Femur (tissue), 1 donor: ENCODE data around the gene GTF2H4.
"Not testable (repeated sequence)": the region's sequence is repeated elsewhere in the genome, so short reads cannot be mapped to it uniquely, and the experiment has no call there.

Source experiments
- DNase-seq: peaks from one replicate; pipeline ENCODE4 v3.0.0-alpha.2; 2017

Gene GTF2H4

DNA sequence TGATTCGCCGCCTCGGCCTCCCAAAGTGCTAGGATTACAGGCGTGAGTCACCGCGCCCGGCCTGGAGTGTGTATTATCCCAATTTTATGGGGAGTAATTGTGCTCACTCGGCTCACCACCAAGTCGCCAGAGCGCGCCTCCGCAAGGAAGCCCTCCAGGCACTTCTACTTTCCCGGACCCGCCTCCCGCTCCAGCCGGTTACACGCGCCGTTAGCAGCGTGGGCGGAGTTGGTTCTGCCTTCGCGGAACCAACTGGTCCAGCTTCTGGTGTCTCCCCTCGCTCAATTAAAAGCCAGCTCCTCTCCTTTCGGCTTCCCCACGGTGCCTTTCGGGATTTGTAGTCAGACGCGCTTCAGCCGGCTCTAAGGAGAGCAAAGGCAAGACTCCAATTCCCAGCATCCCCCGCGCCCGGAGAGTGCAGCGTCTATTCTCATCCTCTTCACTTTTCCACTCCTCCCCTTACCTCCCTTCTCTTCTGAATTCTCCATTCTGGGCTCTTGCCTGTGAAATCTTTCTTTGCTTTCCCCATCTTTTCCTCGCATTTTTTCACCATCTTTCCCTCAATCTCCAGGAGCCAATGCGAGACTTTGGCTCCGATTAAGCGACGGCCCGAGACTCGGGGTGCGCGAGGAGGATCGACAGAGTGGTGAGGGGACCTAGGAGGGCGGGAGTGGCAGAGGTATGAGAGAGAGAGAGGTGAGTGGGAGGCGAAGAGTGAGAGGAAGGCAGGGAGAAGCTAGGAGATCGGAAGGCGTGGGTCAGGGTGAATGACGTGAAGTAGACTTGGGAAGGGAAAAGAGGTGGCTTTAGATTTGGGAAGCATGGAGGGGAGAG lies at the start of gene GTF2H4:
Gene GTF2H4, plus strand, starts transcription at position 450 of the 834 bp plus-strand sequence.
- peak; percentile 98 for DNase-seq

DNA sequence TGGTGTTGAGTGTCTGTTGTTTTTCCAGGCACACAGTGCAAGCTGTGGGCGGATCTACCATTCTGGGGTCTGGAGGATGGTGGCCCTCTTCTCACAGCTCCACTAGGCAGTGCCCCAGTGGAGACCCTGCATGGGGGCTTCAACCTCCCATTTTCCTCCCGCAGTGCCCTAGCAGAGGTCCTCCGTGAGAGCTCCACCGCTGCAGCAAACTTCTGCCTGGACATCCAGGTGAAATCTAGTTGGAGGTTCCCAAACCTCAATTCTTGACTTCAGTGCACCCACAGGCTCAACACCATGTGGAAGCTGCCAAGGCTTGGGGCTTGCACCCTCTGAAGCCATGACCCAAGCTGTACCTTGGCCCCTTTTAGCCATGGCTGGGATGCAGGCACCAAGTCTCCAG lies 48.3 kb upstream of the GTF2H4 start:
- DNase-seq, result not testable (repeated sequence)

DNA sequence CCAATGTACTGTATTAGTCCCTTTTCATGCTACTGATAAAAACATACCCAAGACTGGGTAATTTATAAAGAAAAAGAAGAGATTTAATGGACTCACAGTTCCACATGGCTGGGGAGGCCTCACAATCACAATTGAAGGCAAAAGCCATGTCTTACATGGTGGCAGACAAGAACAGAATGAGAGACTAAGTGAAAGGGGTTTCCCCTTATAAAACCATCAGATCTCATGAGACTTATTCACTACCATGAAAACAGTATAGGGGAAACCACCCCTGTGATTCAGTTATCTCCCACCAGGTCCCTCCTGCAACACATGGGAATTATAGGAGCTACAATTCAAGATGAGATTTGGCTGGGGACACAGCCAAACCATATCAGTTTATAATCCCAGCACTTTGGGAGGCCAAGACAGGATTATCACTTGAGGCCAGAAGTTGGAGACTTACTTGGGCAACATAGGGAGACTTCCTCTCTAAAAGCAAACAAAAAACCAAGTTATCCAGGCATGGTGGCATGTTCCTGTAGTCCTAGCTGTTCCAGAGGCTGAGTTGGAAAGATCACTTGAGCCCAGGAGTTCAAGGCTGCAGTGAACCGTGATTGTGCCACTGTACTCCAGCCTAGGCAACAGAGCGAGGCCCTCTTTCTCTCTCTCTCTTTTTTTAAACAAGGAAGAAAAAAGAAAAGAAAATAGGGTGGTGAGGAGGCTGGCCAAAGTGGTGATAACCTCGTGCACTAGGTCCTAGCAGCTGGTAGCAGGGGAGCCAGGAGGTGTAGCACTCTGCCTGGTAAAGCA lies 46.6 kb upstream of the GTF2H4 start:
- no peak for DNase-seq

DNA sequence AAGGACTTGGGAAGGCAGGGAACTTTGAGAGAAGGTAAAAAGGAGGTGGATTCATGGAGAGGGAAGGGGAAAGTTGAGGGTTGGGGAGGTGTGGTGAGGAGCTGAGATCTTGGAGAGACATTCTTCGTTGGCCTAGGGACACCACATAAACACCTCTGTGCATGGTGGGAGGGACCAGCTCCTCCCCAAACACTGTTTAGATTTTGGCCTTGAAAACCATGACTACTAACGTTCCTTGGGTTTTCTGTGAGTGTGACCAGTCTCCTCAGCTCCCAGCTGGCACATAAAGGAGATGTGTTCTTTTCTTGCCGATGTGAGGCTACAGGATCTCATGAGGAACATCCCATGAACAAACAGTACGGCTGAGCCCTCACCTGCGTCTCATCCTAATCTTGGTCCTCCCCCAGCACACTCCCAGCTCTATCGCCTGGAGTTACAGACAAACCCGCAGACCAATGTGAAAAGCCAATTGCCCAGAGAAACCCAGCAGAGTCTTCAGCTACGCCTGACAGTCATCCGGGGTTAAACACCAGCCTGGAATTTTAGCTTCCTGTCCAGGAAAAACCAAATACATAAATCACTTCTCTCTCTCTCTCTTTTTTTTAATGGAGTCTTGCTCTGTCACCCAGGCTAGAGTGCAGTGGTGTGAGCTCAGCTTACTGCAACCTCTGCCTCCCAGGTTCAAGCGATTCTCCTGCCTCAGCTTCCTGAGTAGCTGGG lies 45.7 kb upstream of the GTF2H4 start:
- no peak for DNase-seq

DNA sequence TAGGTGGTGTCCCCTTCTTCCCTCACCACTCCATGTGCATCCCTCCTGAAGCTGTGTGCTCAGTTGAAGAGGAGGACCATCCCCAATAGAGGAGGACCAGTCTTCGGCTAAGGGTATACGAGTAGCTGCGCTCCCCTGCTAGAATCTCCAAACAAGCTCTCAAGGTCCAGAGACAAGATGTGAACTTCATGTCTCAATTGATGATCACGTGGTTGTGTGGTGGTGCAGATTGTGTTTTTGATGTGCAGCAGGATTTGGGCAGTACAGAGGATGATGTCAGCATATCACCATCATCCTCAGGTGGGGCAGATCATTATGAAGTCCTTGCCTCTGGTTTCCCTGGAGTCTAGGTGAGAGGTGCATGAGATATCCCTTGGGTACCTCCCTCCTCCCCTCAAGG lies 43.7 kb upstream of the GTF2H4 start:
- no peak for DNase-seq

DNA sequence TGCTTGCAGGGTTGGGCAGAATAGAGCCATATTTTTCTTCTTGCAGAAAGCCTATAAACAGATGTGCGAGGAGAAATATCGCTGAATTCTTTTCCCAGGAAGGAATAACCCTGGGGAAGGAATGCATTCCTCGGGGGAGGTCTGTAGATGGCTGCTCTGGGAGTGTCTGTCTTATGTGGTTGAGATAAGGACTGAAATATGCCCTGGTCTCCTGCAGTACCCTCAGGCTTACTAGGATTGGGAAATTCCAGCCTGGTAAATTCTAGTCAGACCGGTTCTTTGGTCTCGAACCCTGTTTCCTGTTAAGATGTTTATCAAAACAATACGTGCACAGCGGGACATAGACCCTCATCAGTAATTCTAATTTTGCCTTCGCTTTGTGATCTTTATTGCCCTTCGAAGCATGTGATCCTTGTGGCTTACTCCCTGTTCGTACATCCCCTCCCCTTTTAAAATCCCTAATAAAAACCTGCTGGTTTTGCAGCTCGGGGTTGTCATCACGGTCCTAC lies 38.7 kb upstream of the GTF2H4 start:
- DNase-seq, result not testable (repeated sequence)

DNA sequence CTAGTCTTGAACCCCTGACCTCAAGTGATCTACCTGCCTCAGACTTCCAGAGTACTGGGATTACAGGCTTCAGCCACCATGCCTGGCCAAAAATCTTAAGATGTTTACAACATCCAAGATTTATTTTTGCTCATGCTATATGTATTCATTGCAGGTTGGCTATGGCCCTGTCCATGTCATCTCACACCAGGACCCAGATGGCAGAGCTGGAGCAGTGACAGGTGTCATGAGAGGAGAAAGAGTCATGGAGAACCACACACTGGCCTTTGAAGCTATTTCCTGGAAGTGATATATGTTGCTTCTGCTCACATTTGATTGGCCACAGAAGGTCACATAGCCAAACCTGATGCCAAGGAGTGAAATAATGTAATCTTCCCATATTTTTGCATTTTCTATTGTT lies 37.5 kb upstream of the GTF2H4 start:
- no peak for DNase-seq

DNA sequence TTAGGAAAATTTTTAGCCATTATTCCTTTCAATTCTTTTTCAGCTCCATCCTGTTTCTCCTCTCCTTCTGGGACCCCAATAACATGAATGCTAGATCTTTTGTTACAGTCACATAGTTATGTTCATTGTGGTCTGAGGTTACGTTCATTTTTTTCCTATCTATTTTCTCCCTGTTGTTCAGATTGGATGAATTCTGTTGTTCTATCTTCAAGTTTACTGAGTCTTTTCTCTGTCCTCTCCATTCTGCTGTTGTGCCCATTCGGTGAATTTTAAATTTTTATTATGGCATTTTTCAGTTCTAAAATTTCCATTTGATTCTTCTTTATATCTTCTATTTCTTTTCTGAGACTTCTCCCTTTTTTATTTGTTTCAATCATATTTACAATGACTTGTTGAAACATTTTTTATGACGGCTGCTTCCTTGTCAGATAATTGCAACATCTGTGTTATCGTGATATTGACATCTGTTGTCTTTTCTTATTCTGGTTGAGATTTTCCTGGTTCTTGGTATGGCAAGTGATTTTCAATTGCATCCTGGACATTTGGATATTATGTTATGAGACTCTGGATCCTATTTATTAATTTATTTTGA lies 36.3 kb upstream of the GTF2H4 start:
- DNase-seq, result no peak

DNA sequence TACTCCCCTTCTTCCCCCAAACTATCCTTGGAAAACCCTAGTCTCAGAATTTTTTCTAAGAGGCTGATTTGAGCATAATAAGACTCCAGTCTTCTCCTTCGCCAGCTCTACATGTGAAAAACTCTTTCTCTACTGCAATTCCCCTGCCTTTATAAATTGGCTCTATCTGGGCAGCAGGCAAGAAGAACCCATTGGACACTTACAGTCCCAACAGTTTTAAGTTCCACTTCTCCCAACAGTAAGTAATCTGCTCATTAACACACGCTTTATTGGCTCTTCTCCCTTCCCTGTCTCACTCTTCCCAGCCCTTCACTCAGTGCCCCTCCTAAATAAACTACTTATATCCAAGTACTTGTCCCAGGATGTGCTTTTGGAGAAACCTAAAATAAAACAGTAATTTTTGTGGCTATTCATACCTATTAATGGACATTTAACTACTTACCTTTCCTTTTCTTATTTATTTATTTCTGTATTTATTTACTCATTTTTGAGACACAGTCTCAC lies 34.8 kb upstream of the GTF2H4 start:
- DNase-seq, result no peak

DNA sequence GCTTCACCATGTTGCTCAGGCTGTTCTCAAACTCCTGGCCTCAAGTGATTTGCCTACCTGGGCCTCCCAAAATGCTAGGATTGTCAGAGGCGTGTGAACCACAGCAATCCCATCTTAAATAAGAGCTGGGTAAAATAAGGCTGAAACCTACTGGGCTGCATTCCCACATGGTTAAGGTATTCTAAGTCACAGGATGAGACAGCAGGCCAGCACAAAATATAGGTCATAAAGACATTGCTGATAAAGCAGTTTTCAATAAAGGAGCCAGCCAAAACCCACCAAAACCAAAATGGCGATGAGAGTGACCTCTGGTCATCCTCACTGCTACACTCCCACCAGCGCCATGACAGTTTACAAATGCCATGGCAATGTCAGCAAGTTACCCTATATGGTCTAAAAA lies 34.2 kb upstream of the GTF2H4 start:
- not testable (repeated sequence) for DNase-seq

DNA sequence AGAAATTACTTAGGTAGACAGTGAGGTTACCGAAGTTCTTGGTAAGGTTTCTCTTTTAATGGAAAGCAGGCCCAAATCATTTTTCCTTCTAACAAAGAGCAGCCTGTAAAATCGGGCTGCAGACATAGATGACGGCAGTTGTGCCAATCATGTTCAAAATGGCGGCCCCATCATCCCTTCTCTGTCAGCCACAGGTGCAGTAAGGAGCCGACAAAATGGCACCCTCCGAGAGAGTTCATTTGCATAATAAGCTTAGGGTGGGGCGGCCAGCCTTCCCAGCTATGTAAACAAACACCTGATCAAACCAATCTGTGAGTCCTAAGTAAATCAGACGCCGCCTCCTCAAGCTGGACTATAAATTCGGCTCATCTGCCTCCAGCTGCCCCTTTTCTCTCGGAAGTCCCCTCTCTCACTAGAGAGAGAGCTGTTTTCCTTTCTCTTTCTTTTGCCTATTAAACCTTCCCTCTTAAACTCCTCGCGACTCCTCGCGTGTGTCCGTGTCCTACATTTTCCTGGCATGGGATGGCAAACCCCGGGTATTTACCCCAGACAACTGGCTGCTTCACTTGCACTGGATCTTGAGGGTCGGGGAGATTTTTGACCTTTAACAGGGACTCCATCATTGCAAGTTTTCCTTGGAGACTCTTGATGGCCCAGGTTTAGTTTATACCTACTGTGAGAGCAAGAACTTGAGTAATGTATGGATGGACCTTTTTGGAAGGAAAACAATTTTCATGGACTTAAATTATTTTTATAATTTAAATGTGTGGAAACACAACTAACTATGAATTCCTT lies 32.6 kb upstream of the GTF2H4 start:
- no peak for DNase-seq

DNA sequence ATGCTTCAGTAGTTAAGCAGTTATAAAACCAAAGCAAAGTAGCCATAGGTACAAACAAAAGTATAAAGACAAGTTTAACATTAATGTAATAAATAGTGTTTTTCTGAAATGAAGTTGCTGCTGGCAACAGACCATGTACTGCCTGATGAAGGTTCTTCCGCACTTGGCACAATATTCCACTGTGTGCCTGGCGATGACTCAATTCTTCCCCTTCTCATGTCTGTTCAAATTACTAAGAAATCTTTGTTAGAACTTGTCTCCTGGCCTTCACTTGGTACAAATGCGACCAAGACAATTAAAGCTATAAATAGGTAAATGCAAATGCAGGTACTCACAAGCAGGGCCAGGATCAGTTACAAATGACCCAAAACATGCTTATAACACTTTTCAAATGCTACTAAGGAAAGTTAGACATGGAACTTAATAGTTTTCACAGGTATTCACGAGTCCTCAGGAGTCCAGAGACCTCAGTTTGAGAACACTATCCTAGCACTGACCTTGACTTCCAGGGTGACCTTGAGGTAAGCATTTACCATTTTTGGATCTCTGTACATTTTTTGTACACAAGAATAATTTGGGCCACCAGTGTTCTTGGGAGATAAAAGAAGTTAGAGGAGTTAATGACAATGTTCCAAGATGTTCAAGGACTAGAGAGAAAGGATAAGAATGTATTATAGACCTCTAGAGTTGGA lies 31.8 kb upstream of the GTF2H4 start:
- no peak for DNase-seq

DNA sequence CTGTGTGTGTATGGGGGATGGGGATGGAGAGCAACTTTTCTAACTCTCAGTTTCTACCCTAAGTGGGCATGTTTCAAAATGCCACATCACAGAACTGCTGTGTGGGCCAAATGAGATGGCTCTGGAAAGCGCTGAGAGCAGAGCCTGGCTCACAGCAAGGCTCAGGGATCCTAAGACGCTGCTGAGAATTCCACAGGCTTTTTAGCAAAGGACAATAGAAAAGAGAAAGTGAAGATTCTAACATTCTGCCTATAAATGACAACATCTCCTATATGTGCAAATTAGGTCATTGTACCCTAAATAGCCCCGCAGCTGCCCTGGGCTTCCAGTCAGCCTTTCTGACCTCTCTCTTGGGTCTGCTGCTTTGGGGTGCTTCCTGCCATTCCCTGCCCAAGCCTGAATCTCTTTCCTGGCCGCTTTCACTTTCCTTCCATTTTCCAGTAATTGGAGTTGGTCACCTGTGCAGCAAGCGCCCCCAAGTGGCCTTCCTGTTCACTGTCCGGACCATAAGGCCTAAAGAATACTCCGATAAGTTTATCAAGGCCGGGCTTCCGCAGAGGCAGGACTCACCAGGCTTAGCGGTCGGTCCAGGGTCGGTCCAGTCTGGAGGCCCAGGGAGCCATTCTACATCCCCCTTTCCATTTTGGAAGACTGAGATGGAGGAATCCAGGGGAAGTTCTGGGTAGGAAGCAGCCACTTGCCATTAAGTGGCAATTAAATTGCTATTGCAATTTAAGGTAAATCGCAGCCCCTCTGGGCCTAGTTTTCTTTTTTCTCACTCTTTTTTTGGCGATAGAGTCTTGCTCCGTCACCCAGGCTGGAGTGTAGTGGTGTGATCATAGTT lies 30.4 kb upstream of the GTF2H4 start:
- DNase-seq, result peak; percentile 92

DNA sequence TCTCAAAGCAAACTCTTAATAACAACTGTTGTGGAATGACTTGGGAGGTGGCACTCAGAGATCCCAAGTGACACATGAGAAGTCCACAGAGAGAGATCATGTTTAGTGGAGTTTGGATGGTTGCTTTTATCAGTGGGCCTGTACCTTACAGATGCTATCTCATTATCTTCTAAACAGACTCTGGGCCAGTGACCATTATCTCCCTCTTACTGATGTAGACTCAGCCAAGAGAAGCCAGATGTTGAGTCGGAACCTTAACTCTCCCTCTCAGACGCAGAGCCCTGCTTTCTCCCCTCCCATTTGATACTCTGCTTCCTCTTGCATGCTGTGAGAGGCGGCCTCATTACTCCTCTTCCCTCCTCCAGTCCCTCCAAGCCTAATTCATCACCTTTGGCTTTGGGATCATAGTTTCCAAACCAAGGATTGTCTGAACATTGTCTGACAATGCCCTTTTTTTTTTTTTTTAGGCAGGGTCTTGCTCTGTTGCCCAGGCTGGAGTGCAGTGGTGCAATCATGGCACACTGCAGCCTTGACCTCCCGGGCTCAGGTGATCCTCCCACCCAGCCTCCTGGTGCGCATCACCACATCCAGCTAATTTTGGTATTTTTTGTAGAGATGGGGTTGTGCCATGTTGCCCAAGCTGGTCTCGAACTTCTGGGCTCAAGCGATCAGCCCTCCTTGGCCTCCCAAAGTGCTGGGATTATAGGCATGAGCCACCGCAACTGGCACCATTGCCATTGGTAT lies 28.2 kb upstream of the GTF2H4 start:
- no peak for DNase-seq

DNA sequence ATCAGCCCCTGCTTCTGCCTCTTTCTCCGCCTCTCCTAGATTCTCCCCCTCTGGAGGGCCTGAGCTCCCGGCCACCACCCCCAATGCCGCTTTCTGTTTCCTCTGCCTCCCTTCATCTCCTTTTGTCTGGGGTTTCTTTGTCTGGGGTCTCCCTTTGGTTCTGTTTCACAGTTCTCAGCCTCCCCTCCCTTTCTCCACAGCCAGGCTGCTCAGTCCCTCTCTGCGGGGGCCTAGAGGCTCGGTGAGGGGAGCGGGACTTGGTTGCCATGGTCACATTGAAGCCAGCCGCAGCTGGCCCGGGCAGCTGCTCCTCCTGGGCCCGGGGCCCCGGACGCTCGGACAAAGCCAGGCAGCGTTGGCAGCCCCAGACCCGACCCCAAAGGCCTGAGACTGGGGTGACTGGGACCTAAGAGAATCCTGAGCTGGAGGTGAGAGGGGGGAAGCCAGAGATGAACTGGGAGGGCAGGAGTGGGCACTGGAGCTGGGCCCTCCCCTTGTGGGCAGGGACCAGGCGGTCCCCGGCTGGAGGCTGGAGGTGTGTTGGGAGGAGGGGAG lies 27.2 kb upstream of the GTF2H4 start:
- peak; percentile 53 for DNase-seq

DNA sequence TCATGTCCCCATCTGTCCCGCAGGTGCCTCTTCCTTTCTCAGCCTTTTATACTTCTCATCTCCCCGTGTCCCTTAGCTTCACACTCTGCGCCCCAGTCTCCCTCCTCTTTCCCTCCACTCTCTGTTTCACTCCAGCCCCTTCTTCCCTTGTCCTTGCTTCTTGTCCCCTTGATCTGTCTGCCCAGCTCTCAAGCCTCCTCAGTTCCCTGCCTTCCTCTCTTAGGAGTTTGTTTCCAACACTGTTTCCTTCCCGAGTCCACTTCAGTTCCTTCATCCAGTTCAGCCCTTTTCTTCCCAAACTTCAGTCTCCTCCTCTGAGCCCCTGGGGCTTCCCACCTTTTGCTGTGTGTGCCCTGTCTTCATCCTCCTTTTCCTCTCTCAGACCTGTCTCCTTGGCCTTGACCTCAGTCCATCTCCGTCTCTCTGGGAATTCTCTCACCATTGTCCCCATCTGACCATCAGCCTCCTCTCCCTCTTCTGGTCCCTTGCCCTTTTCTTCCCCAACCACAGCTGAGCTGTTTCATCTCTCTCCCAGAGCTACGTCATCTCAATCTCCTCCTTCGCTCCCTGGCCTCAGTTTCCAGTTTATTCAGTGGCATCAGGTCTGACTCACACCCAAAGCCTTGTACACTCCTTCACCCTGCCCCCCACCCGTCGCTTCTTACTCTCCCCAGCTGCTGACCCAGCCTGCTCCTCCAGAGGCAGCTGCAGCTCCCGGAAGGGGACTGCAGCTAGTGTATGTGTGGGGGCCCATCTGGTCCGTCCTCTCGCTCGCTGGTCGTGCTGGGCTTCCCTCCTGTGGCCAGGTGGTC lies 26.4 kb upstream of the GTF2H4 start:
- DNase-seq, result peak; percentile 53

DNA sequence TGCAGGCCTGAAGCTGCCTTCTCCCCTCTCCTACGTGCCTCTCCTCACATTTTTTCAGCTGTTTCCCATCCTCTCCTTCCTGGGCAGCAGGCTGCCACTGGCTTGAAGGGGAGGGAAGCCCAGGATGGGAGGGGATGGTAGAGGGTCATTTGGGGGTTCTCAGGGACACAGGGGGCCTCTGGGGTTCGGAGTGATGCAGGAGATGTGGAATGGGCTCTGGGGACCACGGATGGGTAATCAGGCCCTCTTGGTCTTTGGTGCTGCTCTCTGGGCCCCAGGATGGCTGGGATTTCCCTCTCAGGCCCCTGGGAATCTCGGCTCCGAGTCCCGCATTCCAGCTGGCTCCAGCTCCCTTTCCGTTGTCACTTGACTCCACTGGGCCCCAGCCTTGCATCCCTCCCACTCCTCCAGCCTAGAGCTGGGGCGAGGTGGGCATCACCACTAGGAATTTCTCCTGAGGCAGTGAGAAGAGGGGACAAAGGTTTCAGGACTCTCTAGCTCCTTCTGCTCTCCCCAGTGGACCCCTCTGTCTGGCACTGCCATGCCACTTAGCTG lies 25.7 kb upstream of the GTF2H4 start:
- peak; percentile 59 for DNase-seq
